Esophagus muscularis mucosa (tissue), 4 donors: ENCODE data around the gene ATP6V1B1. TPM values are rescaled to one million over a fixed set of nuclear protein-coding genes. Genes with fewer than 3 reads are reported as not detected.

Experiments
- DNase-seq: peaks from one replicate; pipeline ENCODE4 v3.0.0-alpha.2; 2017; ENCODE audit errors: extremely low spot score
- H3K27ac ChIP-seq, 4 donors: fragments of 200-600 bp; sonication (generic); replicated peaks in 1 of 4; 1 replicate in 3 of 4; 2 replicates in 1 of 4; pipeline ENCODE4 v1.5.1; 2016 to 2019; ENCODE audit warnings: mild to moderate bottlenecking in 1 of 4
- H3K27me3 ChIP-seq, 4 donors: fragments of 200-600 bp; sonication (generic); one replicate each; pipeline versions ENCODE4 v1.5.1 to v1.6.0; 2016 to 2019
- H3K36me3 ChIP-seq, 4 donors: fragments of 200-600 bp; sonication (generic); one replicate each; pipeline ENCODE4 v1.5.1; 2016 to 2019
- H3K4me1 ChIP-seq, 4 donors: fragments of 200-600 bp; sonication (generic); one replicate each; pipeline ENCODE4 v1.5.1; 2016 to 2019
- H3K4me3 ChIP-seq, 4 donors: fragments of 200-600 bp; sonication (generic); 1 replicate in 2 of 4; 2 replicates in 2 of 4; pipeline ENCODE4 v1.5.1; 2016 to 2019; ENCODE audit warnings: mild to moderate bottlenecking in 4 of 4, moderate library complexity in 1 of 4
- H3K9me3 ChIP-seq, 4 donors: fragments of 200-600 bp; sonication (generic); 1 replicate in 3 of 4; 2 replicates in 1 of 4; pipeline ENCODE4 v1.5.1; 2016 to 2019
- CTCF ChIP-seq, 3 experiments: fragments of 200-600 bp in 2 of 3; fragments of 450-650 bp in 1 of 3; sonication (generic) in 2 of 3; IDR thresholded peaks; one replicate each; pipeline ENCODE4 v1.5.1; 2017 to 2019; ENCODE audit warnings: antibody characterized with exemption in 3 of 3, mild to moderate bottlenecking in 2 of 3, moderate library complexity in 1 of 3
- EP300 ChIP-seq: sonication (generic); formaldehyde crosslinking; IDR thresholded peaks from one replicate; pipeline ENCODE4 v1.6.1; 2017; ENCODE audit warnings: antibody characterized with exemption
- POLR2A ChIP-seq: fragments of 450-650 bp; IDR thresholded peaks from one replicate; pipeline ENCODE4 v1.6.1; 2017; ENCODE audit warnings: antibody characterized with exemption, moderate library complexity, mild to moderate bottlenecking, low read depth
- POLR2AphosphoS5 ChIP-seq, 2 donors: sonication (generic); formaldehyde crosslinking; IDR thresholded peaks; one replicate each; pipeline ENCODE4 v1.6.1; 2017; ENCODE audit warnings: antibody characterized with exemption in 2 of 2
- WGBS: methylation state at CpG from one replicate; pipeline ENCODE4 v1.1.5; 2018; 5-methylcytosine and 5-hydroxymethylcytosine counted together
- intact Hi-C: fragments of 100-400 bp; cut with DNase I; formaldehyde crosslinking; loops from one replicate; pipeline ENCODE4 v1.15.1; 2023
- total RNA-seq, 4 donors: library from RNA; depleted of rRNA; stranded (reverse); fragments of >200 nt; gene quantifications; one replicate each; pipeline versions ENCODE4 v1.1.0 to v1.2.1, GENCODE V29; 2016

Gene ATP6V1B1
- total RNA-seq, 4 donors from 2014 or later, result 0.83 to 1.6 TPM; not detected in 2

GRCh38 chr2:70920367-70920715 is 15.4 kb upstream of the ATP6V1B1 start:
- Histone ChIP-seq H3K27ac (no peak overlapping the region), H3K36me3 (no peaks in the 10 kb centered on the region), H3K4me1 (peaks cover 0 to 6% (median 0%) of the 10 kb centered on the region in 4 donors), H3K4me3 (no peak overlapping the region), H3K27me3 (peaks cover 0 to 64% (median 4%) of the 10 kb centered on the region in 4 donors), H3K9me3 (no peaks in the 10 kb centered on the region)
- DNase-seq, result no peak
- 94% methylated on average over 2 of the region's 3 CpGs for WGBS
- no peak for TF ChIP-seq CTCF (IDR thresholded peaks at IDR 0.05)
- TF ChIP-seq POLR2A, result no peak
- TF ChIP-seq EP300, result no peak
- TF ChIP-seq POLR2AphosphoS5 (IDR thresholded peaks at IDR 0.05), result no peak
- intact Hi-C loops, result no loop called here

GRCh38 chr2:70921031-70921430 is 14.7 kb upstream of the ATP6V1B1 start:
- DNase-seq, result no peak
- H3K36me3 ChIP-seq, result no peaks in the 10 kb centered on the region
- H3K27me3 ChIP-seq, result peaks cover 0 to 64% (median 4%) of the 10 kb centered on the region in 4 donors
- H3K4me3 ChIP-seq, result no peak overlapping the region
- H3K27ac ChIP-seq, result no peak overlapping the region
- TF ChIP-seq POLR2AphosphoS5 (IDR thresholded peaks at IDR 0.05), result no peak
- no peak for TF ChIP-seq CTCF (IDR thresholded peaks at IDR 0.05)
- no peak for TF ChIP-seq POLR2A
- intact Hi-C loops, result no loop called here
- H3K4me1 ChIP-seq, result peaks cover 0 to 6% (median 0%) of the 10 kb centered on the region in 4 donors
- 100% methylated on average over 4 of the region's 12 CpGs for WGBS
- H3K9me3 ChIP-seq, result no peaks in the 10 kb centered on the region

- intact Hi-C loops, result no loop called here
- Histone ChIP-seq H3K27ac (no peak overlapping the region), H3K27me3 (peaks cover 0 to 60% (median 4%) of the 10 kb centered on the region in 4 donors), H3K4me3 (no peak overlapping the region), H3K9me3 (no peaks in the 10 kb centered on the region), H3K36me3 (no peaks in the 10 kb centered on the region), H3K4me1 (peaks cover 0 to 6% (median 0%) of the 10 kb centered on the region in 4 donors)
- 54% methylated on average over 2 of the region's 2 CpGs for WGBS
- TF ChIP-seq POLR2AphosphoS5 (IDR thresholded peaks at IDR 0.05) (no peak), CTCF (IDR thresholded peaks at IDR 0.05) (no peak), POLR2A (no peak), EP300 (no peak)
- no peak for DNase-seq
These were observed 13.9 kb upstream of the ATP6V1B1 start for GRCh38 chr2:70921839-70922234.

GRCh38 chr2:70922235-70923234 is 13.2 kb upstream of the ATP6V1B1 start:
- Histone ChIP-seq H3K9me3 (no peaks in the 10 kb centered on the region), H3K4me1 (peaks cover 0 to 6% (median 0%) of the 10 kb centered on the region in 4 donors), H3K27me3 (peaks cover 0 to 53% (median 4%) of the 10 kb centered on the region in 4 donors), H3K36me3 (no peaks in the 10 kb centered on the region), H3K4me3 (no peak overlapping the region), H3K27ac (no peak overlapping the region)
- intact Hi-C loops, result no loop called here
- 77% methylated on average over 18 of the region's 18 CpGs for WGBS
- no peak for DNase-seq
- TF ChIP-seq POLR2AphosphoS5 (IDR thresholded peaks at IDR 0.05), result no peak
- TF ChIP-seq CTCF (IDR thresholded peaks at IDR 0.05), result no peak
- no peak for TF ChIP-seq POLR2A
- no peak for TF ChIP-seq EP300
